GM12891 (cell line): ENCODE data around the gene PCSK5.

Experiments used
- POLR2A ChIP-seq: IDR thresholded peaks from 2 replicates; pipeline ENCODE4 v1.6.1; 2011; ENCODE audit warnings: low read depth, low read length, control low read depth
- POLR2AphosphoS5 ChIP-seq: IDR thresholded peaks from 2 replicates; pipeline ENCODE4 v1.6.1; 2011; ENCODE audit warnings: low read depth, low read length, control low read depth
- SPI1 ChIP-seq: IDR thresholded peaks from 2 replicates; pipeline ENCODE4 v1.6.1; 2011; ENCODE audit warnings: low read depth, low read length, control low read depth

DNA sequence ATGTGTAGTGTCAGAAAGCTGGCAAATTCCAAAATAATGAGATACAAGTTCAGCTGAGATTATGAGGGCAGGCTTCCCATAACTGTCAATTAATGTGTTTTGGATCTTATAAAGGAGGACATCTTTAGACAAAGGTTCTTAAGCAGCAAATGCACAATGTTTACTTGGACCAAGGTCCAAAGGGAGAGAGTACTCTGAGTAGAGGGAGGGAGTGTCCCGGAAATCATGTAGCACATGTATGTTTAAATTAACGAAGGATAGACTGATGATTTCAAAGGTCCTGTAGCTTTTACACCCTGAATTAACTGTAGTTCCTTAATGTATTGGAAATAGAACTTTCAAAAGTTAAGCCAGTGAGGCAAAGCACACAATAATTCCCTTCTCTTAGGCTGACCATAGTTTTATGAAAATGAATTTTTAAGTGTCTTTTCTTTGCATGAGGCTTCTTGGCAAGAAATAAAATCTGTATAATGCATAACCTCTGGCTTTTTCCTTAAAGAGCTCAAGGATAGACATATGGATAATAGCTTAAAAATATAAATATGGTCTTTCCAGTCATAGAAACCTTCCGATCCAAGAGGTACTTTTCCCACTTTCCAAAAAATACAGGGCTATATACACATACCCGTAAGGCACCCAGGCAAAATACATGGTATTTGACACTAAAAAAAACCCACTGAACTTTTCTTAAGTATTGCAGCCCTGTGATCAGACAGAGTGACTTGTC lies 93.0 kb downstream of the PCSK5 start:
- TF ChIP-seq POLR2A (no peak), SPI1 (no peak), POLR2AphosphoS5 (no peak)
